Upper lobe of right lung (tissue), 1 donor: ENCODE results near the gene CPD. TPM values are rescaled to one million over a fixed set of nuclear protein-coding genes. Genes with fewer than 3 reads are reported as not detected.

Experiments
- ATAC-seq: fragments of 200-7000 bp; cut with Tn5 transposase; one replicate; pipeline ENCODE4 v1.9.1; 2020; ENCODE audit warnings: mild to moderate bottlenecking, moderate library complexity
- DNase-seq: peaks from one replicate; pipeline ENCODE4 v3.0.0-alpha.2; 2020
- H3K27ac ChIP-seq: fragments of 200-600 bp; one replicate; pipeline ENCODE4 v1.8.0; 2022
- H3K27me3 ChIP-seq: fragments of 200-600 bp; one replicate; pipeline ENCODE4 v1.8.0; 2022; ENCODE audit warnings: mild to moderate bottlenecking
- H3K36me3 ChIP-seq: fragments of 200-600 bp; one replicate; pipeline ENCODE4 v1.8.0; 2022
- H3K4me1 ChIP-seq: fragments of 200-600 bp; one replicate; pipeline ENCODE4 v1.8.0; 2022
- H3K4me3 ChIP-seq: fragments of 200-600 bp; one replicate; pipeline ENCODE4 v1.8.0; 2022; ENCODE audit warnings: mild to moderate bottlenecking
- H3K9me3 ChIP-seq: fragments of 200-600 bp; one replicate; pipeline ENCODE4 v1.8.0; 2022
- CTCF ChIP-seq: fragments of 200-600 bp; IDR thresholded peaks from one replicate; pipeline ENCODE4 v1.8.0; 2022; ENCODE audit warnings: antibody characterized with exemption
- intact Hi-C: fragments of 100-400 bp; cut with DNase I; formaldehyde crosslinking; loops from one replicate; pipeline ENCODE4 v1.11.0; 2022
- total RNA-seq: library from RNA; stranded (reverse); fragmentation: NEBNext Ultra II Directional; extraction: Animal tissue kit (Norgen Biotek cat#: 25700); gene quantifications from one replicate; pipeline ENCODE4 v1.2.1, GENCODE V29; 2021
- donor health status: DM: no; HTN: yes; CAD: no; lungs with severe emphysema.

CPD gene
- total RNA-seq, 1 donor from 2014 or later: 75.3 TPM

GRCh38 chr17:30381340-30381659 lies 2.6 kb downstream of the CPD start:
- intact Hi-C loops: no loop called here
- peaks cover 44% of the 10 kb centered on the region for H3K4me1 ChIP-seq

GRCh38 chr17:30382345-30382744 lies 3.6 kb downstream of the CPD start:
- Histone ChIP-seq H3K4me1 (peaks cover 40% of the 10 kb centered on the region), H3K27ac (no peak overlapping the region), H3K9me3 (no peaks in the 10 kb centered on the region), H3K27me3 (no peaks in the 10 kb centered on the region), H3K36me3 (peaks cover 24% of the 10 kb centered on the region), H3K4me3 (peak overlapping the region; percentile 78)
- DNase-seq (no peak), ATAC-seq (no peak)
- no peak for TF ChIP-seq CTCF
- intact Hi-C loops: no loop called here

More at GRCh38 chr17:30381340-30381659, 2.6 kb downstream of the CPD start:
- Histone ChIP-seq H3K9me3 (no peaks in the 10 kb centered on the region), H3K36me3 (peaks cover 14% of the 10 kb centered on the region), H3K27me3 (no peaks in the 10 kb centered on the region), H3K27ac (no peak overlapping the region), H3K4me3 (peak overlapping the region; percentile 78)
- no peak for DNase-seq
- no peak for TF ChIP-seq CTCF
- ATAC-seq: no peak

GRCh38 chr17:30388321-30389179 lies 9.8 kb downstream of the CPD start:
- no peaks in the 10 kb centered on the region for H3K27me3 ChIP-seq
- no peaks in the 10 kb centered on the region for H3K4me1 ChIP-seq
- intact Hi-C loops: no loop called here
- TF ChIP-seq CTCF: no peak
- ATAC-seq (peak; percentile 30), DNase-seq (no peak)
- H3K27ac ChIP-seq: no peak overlapping the region
- peaks cover 67% of the 10 kb centered on the region for H3K36me3 ChIP-seq
- H3K9me3 ChIP-seq: no peaks in the 10 kb centered on the region
- H3K4me3 ChIP-seq: no peak overlapping the region

- intact Hi-C loops: no loop called here
- peaks cover 67% of the 10 kb centered on the region for H3K36me3 ChIP-seq
- no peaks in the 10 kb centered on the region for H3K27me3 ChIP-seq
- no peaks in the 10 kb centered on the region for H3K4me1 ChIP-seq
- ATAC-seq (peak; percentile 31), DNase-seq (no peak)
- H3K4me3 ChIP-seq: no peak overlapping the region
- no peak for TF ChIP-seq CTCF
- H3K9me3 ChIP-seq: no peaks in the 10 kb centered on the region
- no peak overlapping the region for H3K27ac ChIP-seq
Observed at GRCh38 chr17:30389756-30390300, 11.1 kb downstream of the CPD start.

- no peaks in the 10 kb centered on the region for H3K9me3 ChIP-seq
- intact Hi-C loops: no loop called here
- peaks cover 51% of the 10 kb centered on the region for H3K36me3 ChIP-seq
- DNase-seq (no peak), ATAC-seq (no peak)
- no peak overlapping the region for H3K4me3 ChIP-seq
- no peak for TF ChIP-seq CTCF
- H3K27ac ChIP-seq: no peak overlapping the region
- no peaks in the 10 kb centered on the region for H3K4me1 ChIP-seq
- no peaks in the 10 kb centered on the region for H3K27me3 ChIP-seq
Observed at GRCh38 chr17:30391534-30391933, 12.8 kb downstream of the CPD start.
